Skeletal muscle tissue (tissue), 4 donors: ENCODE data around the gene ISOC1. TPM values are rescaled to one million over a fixed set of nuclear protein-coding genes. Genes with fewer than 3 reads are reported as not detected.

ENCODE experiments used
- H3K27ac ChIP-seq: one replicate; pipeline ENCODE4 v1.7.0; 2013; ENCODE audit warnings: mild to moderate bottlenecking, low read depth, low read length, inconsistent platforms
- H3K27me3 ChIP-seq, 3 donors: one replicate each; pipeline ENCODE4 v1.7.0; 2013; ENCODE audit warnings: low read length in 3 of 3; ENCODE audit not compliant: control insufficient read depth in 3 of 3, insufficient read depth in 3 of 3
- H3K36me3 ChIP-seq, 3 donors: one replicate each; pipeline ENCODE4 v1.7.0; 2013; ENCODE audit warnings: low read length in 3 of 3; ENCODE audit not compliant: control insufficient read depth in 3 of 3, insufficient read depth in 3 of 3
- H3K4me1 ChIP-seq, 3 donors: one replicate each; pipeline ENCODE4 v1.7.0; 2013; ENCODE audit warnings: low read length in 3 of 3, mild to moderate bottlenecking in 3 of 3; ENCODE audit not compliant: control insufficient read depth in 3 of 3, insufficient read depth in 3 of 3
- H3K4me3 ChIP-seq, 3 donors: one replicate each; pipeline ENCODE4 v1.7.0; 2013; ENCODE audit warnings: low read length in 3 of 3
- H3K9ac ChIP-seq, 3 donors: one replicate each; pipeline ENCODE4 v1.7.0; 2013; ENCODE audit warnings: low read length in 3 of 3, mild to moderate bottlenecking in 3 of 3, moderate library complexity in 2 of 3, low read depth in 1 of 3
- H3K9me3 ChIP-seq, 3 donors: one replicate each; pipeline ENCODE4 v1.7.0; 2013; ENCODE audit warnings: low read length in 3 of 3; ENCODE audit not compliant: control insufficient read depth in 3 of 3
- total RNA-seq: library from RNA; depleted of rRNA; stranded (reverse); fragments of >200 nt; gene quantifications from one replicate; pipeline ENCODE4 v1.2.3, GENCODE V29; 2014
- donor health status: Osteomylitis.

Gene ISOC1
- total RNA-seq, 1 donor from 2014 or later, result 32.4 TPM

GRCh38 chr5:129110742-129111141, 16.2 kb downstream of the ISOC1 start:
- Histone ChIP-seq H3K4me1 (no peaks in the 10 kb centered on the region), H3K36me3 (peaks cover 3 to 13% (median 5%) of the 10 kb centered on the region in 3 donors), H3K9ac (no peak overlapping the region)

GRCh38 chr5:129111351-129111750, 16.8 kb downstream of the ISOC1 start:
- Histone ChIP-seq H3K36me3 (peaks cover 3 to 13% (median 5%) of the 10 kb centered on the region in 3 donors), H3K9me3 (no peaks in the 10 kb centered on the region), H3K4me1 (no peaks in the 10 kb centered on the region), H3K27me3 (no peaks in the 10 kb centered on the region), H3K9ac (no peak overlapping the region), H3K27ac (no peak overlapping the region), H3K4me3 (no peak overlapping the region)

More at GRCh38 chr5:129110742-129111141, 16.2 kb downstream of the ISOC1 start:
- Histone ChIP-seq H3K4me3 (no peak overlapping the region), H3K9me3 (no peaks in the 10 kb centered on the region), H3K27me3 (no peaks in the 10 kb centered on the region), H3K27ac (no peak overlapping the region)

GRCh38 chr5:129112295-129112694, 17.7 kb downstream of the ISOC1 start:
- Histone ChIP-seq H3K27me3 (no peaks in the 10 kb centered on the region), H3K4me1 (no peaks in the 10 kb centered on the region), H3K36me3 (peaks cover 0 to 8% (median 0%) of the 10 kb centered on the region in 3 donors), H3K9ac (no peak overlapping the region), H3K27ac (no peak overlapping the region), H3K9me3 (no peaks in the 10 kb centered on the region), H3K4me3 (no peak overlapping the region)

- no peaks in the 10 kb centered on the region for H3K4me1 ChIP-seq
- no peaks in the 10 kb centered on the region for H3K9me3 ChIP-seq
- no peak overlapping the region for H3K4me3 ChIP-seq
- H3K27me3 ChIP-seq, result no peaks in the 10 kb centered on the region
- H3K27ac ChIP-seq, result no peak overlapping the region
- H3K9ac ChIP-seq, result no peak overlapping the region
- H3K36me3 ChIP-seq, result no peaks in the 10 kb centered on the region
These were observed 19.3 kb downstream of the ISOC1 start for GRCh38 chr5:129113867-129114266.

- H3K27me3 ChIP-seq, result no peaks in the 10 kb centered on the region
- no peak overlapping the region for H3K27ac ChIP-seq
- no peaks in the 10 kb centered on the region for H3K36me3 ChIP-seq
- no peak overlapping the region for H3K9ac ChIP-seq
- no peak overlapping the region for H3K4me3 ChIP-seq
- no peaks in the 10 kb centered on the region for H3K4me1 ChIP-seq
- no peaks in the 10 kb centered on the region for H3K9me3 ChIP-seq
These were observed 20.1 kb downstream of the ISOC1 start for GRCh38 chr5:129114539-129115193.

GRCh38 chr5:129115680-129116079, 21.1 kb downstream of the ISOC1 start:
- no peaks in the 10 kb centered on the region for H3K27me3 ChIP-seq
- no peak overlapping the region for H3K27ac ChIP-seq
- H3K36me3 ChIP-seq, result no peaks in the 10 kb centered on the region
- no peak overlapping the region for H3K9ac ChIP-seq
- no peak overlapping the region for H3K4me3 ChIP-seq
- H3K4me1 ChIP-seq, result no peaks in the 10 kb centered on the region
- no peaks in the 10 kb centered on the region for H3K9me3 ChIP-seq

- H3K4me1 ChIP-seq, result no peaks in the 10 kb centered on the region
- no peaks in the 10 kb centered on the region for H3K9me3 ChIP-seq
- no peak overlapping the region for H3K27ac ChIP-seq
- no peak overlapping the region for H3K9ac ChIP-seq
- no peaks in the 10 kb centered on the region for H3K36me3 ChIP-seq
- H3K4me3 ChIP-seq, result no peak overlapping the region
- no peaks in the 10 kb centered on the region for H3K27me3 ChIP-seq
These were observed 22.2 kb downstream of the ISOC1 start for GRCh38 chr5:129116797-129117196.

- Histone ChIP-seq H3K4me3 (no peak overlapping the region), H3K27me3 (no peaks in the 10 kb centered on the region), H3K9ac (no peak overlapping the region), H3K36me3 (no peaks in the 10 kb centered on the region), H3K4me1 (no peaks in the 10 kb centered on the region), H3K9me3 (no peaks in the 10 kb centered on the region), H3K27ac (no peak overlapping the region)
These were observed 23.9 kb downstream of the ISOC1 start for GRCh38 chr5:129118405-129118804.

GRCh38 chr5:129118826-129119225, 24.3 kb downstream of the ISOC1 start:
- no peaks in the 10 kb centered on the region for H3K27me3 ChIP-seq
- H3K9ac ChIP-seq, result no peak overlapping the region
- no peaks in the 10 kb centered on the region for H3K9me3 ChIP-seq
- no peaks in the 10 kb centered on the region for H3K4me1 ChIP-seq
- no peaks in the 10 kb centered on the region for H3K36me3 ChIP-seq
- no peak overlapping the region for H3K4me3 ChIP-seq
- no peak overlapping the region for H3K27ac ChIP-seq

GRCh38 chr5:129120158-129120581, 25.6 kb downstream of the ISOC1 start:
- Histone ChIP-seq H3K4me3 (no peak overlapping the region), H3K36me3 (no peaks in the 10 kb centered on the region), H3K27me3 (no peaks in the 10 kb centered on the region), H3K27ac (no peak overlapping the region), H3K9me3 (no peaks in the 10 kb centered on the region), H3K9ac (no peak overlapping the region), H3K4me1 (no peaks in the 10 kb centered on the region)
